ENCODE measurements around the gene ZNF239.

GRCh38 chr10:43574906-43575305 lies 490 bp upstream of the ZNF239 start:
- TF ChIP-seq CTCF (IDR thresholded peaks at IDR 0.05) (no peak), POLR2A (IDR thresholded peaks at IDR 0.05) (no peak)
